PC-9 (cell line): ENCODE data around the gene TMEM115. TPM values are rescaled to one million over a fixed set of nuclear protein-coding genes. Genes with fewer than 3 reads are reported as not detected.

Experiments
- BruUV-seq: library from RNA; stranded (reverse); fragments of 400-500 nt; replicated peaks from 2 replicates; lab custom pipeline; 2021; lab: Mats Ljungman, UMichigan
- CTCF ChIA-PET: fragments of 300-600 bp; sonication (Branson Sonifier 250); formaldehyde crosslinking; loops from one replicate; lab custom pipeline; 2022; ENCODE audit warnings: antibody characterized with exemption; lab: Charles Lee
- POLR2A ChIA-PET: fragments of 300-600 bp; sonication (Branson Sonifier 250); formaldehyde crosslinking; loops from one replicate; lab custom pipeline; 2022; ENCODE audit warnings: antibody characterized with exemption; ENCODE audit not compliant: unreplicated experiment; lab: Charles Lee
- DNase-seq, 2 experiments: peaks; one replicate each; pipeline versions ENCODE4 v3.0.0 to v3.0.0-alpha.2; 2015 to 2022; ENCODE audit warnings: mixed read lengths in 1 of 2
- H2AFZ ChIP-seq: fragments of 200-600 bp; sonication (generic); 2 replicates; pipeline ENCODE4 v1.8.1; 2017; ENCODE audit warnings: antibody characterized with exemption
- H3F3A ChIP-seq: fragments of 200-600 bp; sonication (generic); 2 replicates; pipeline ENCODE4 v1.8.1; 2017; ENCODE audit warnings: antibody characterized with exemption, mild to moderate bottlenecking, low read depth; ENCODE audit not compliant: insufficient read depth
- H3K27ac ChIP-seq: fragments of 200-600 bp; sonication (generic); 2 replicates; pipeline ENCODE4 v1.6.1; 2016; ENCODE audit warnings: mixed run types
- H3K27me3 ChIP-seq: fragments of 200-600 bp; sonication (generic); 2 replicates; pipeline ENCODE4 v1.6.1; 2016; ENCODE audit warnings: low read depth, mixed run types; ENCODE audit not compliant: insufficient read depth
- H3K36me3 ChIP-seq: fragments of 200-600 bp; sonication (generic); 2 replicates; pipeline ENCODE4 v1.6.1; 2016; ENCODE audit warnings: low read depth, mixed run types
- H3K4me1 ChIP-seq: fragments of 200-600 bp; sonication (generic); replicated peaks from 2 replicates; pipeline ENCODE4 v1.6.1; 2016; ENCODE audit warnings: mixed run types; ENCODE audit not compliant: insufficient read depth
- H3K4me2 ChIP-seq: fragments of 200-600 bp; sonication (generic); 2 replicates; pipeline ENCODE4 v1.6.1; 2017; ENCODE audit warnings: mixed run types
- H3K4me3 ChIP-seq: fragments of 200-600 bp; sonication (generic); 2 replicates; pipeline ENCODE4 v1.6.1; 2016; ENCODE audit warnings: mixed run types
- H3K79me2 ChIP-seq: fragments of 200-600 bp; sonication (generic); 2 replicates; pipeline ENCODE4 v1.6.1; 2017; ENCODE audit warnings: low read depth, mixed run types
- H3K9me2 ChIP-seq: fragments of 200-600 bp; sonication (generic); 2 replicates; pipeline ENCODE4 v1.8.1; 2017; ENCODE audit warnings: mild to moderate bottlenecking; ENCODE audit not compliant: insufficient read depth
- H3K9me3 ChIP-seq: fragments of 200-600 bp; sonication (generic); 2 replicates; pipeline ENCODE4 v1.8.1; 2016; ENCODE audit warnings: low read depth; ENCODE audit not compliant: insufficient read depth
- H4K20me1 ChIP-seq: fragments of 200-600 bp; sonication (generic); 2 replicates; pipeline ENCODE4 v1.8.1; 2017; ENCODE audit not compliant: insufficient read depth
- CTCF ChIP-seq: fragments of 200-600 bp; sonication (generic); conservative IDR thresholded peaks from 2 replicates; pipeline ENCODE4 v1.6.1; 2017; ENCODE audit warnings: mixed run types, antibody characterized with exemption, mild to moderate bottlenecking, moderate library complexity
- EZH2 ChIP-seq: fragments of 200-600 bp; sonication (generic); IDR thresholded peaks from 2 replicates; pipeline ENCODE4 v1.8.0; 2017; ENCODE audit warnings: antibody characterized with exemption, low read depth
- intact Hi-C: fragments of 100-400 bp; cut with micrococcal nuclease; formaldehyde crosslinking; loops from one replicate; pipeline ENCODE4 v1.10.0; 2022; ENCODE audit not compliant: unreplicated experiment
- total RNA-seq: library from RNA; stranded (reverse); gene quantifications from 2 replicates; pipeline ENCODE4 v1.2.3, GENCODE V29; 2021

Gene TMEM115
- total RNA-seq, 1 experiment from 2014 or later = 35.2 TPM

GRCh38 chr3:50325113-50325480 lies 34.2 kb downstream of the TMEM115 start:
- no peak overlapping the region for H3K4me2 ChIP-seq
- TF ChIP-seq CTCF (no peak), EZH2 (no peak)
- no TSS peak for BruUV-seq
- no peaks in the 10 kb centered on the region for H3K9me2 ChIP-seq
- intact Hi-C loops = no loop called here
- no peak overlapping the region for H2AFZ ChIP-seq
- no peaks in the 10 kb centered on the region for H3K36me3 ChIP-seq
- H3K9me3 ChIP-seq = no peaks in the 10 kb centered on the region
- ChIA-PET CTCF (interaction anchor here (1.6 kb wide), 1 partner anchor 22 kb away, joined by 4 read pairs; the partner anchor contains the start of gene HYAL1), POLR2A (no interaction called here)
- H3K4me3 ChIP-seq = no peak overlapping the region
- peaks cover 3% of the 10 kb centered on the region; the same call in 1 of the 2 replicates for H4K20me1 ChIP-seq
- H3F3A ChIP-seq = peaks cover 21% of the 10 kb centered on the region
- no peak overlapping the region for H3K27ac ChIP-seq
- H3K79me2 ChIP-seq = peaks cover 24% of the 10 kb centered on the region
- no peaks in the 10 kb centered on the region for H3K27me3 ChIP-seq
- H3K4me1 ChIP-seq = peaks cover 7% of the 10 kb centered on the region
- DNase-seq = no peak

DNA sequence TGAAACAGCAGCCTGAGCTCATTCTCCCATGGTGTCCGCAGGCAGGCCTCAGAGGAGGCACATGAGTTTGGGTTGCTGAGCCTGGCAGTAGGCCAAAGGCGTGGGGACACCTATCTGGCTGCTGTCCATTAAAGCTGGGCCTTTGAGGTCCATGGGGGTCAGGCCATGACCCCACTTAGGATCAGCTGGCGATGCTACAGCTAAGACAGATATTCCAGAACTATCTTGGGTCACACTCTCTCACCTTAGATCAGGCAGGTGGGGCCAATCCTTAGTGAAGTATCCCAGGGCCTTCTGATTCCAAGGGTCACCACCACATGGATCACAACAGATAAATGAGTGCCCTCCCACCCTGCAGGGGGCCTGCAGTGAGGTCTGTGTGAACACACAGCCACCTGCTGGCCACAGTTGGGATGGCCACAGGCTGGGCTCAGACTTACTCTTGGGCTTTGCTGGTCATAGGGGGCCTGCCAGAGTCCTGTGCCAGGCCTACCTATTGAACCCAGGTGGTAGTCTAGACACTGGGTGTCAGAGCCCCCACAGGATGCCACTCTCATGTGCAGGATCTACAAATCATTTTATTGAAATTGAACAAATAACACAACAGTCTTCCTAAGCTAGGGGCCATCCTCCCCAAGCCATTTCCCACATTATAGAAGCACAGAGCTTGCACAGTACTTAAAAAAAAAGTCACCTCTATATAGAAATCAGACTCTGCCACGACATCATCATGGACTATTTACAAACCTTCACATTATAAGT lies 34.8 kb downstream of the TMEM115 start:
- intact Hi-C loops = loop anchor here (1.0 kb wide), 3 partner anchors 50 to 97 kb away; no protein-coding TSS in a partner anchor
- BruUV-seq = no TSS peak
- Histone ChIP-seq H3K4me1 (peaks cover 10% of the 10 kb centered on the region), H3K4me3 (no peak overlapping the region), H3K27me3 (no peaks in the 10 kb centered on the region), H3F3A (peaks cover 15% of the 10 kb centered on the region), H3K9me3 (no peaks in the 10 kb centered on the region), H3K4me2 (no peak overlapping the region), H2AFZ (no peak overlapping the region), H3K27ac (no peak overlapping the region), H4K20me1 (peaks cover 4% of the 10 kb centered on the region; the same call in 1 of the 2 replicates), H3K9me2 (no peaks in the 10 kb centered on the region), H3K79me2 (peaks cover 30% of the 10 kb centered on the region), H3K36me3 (peaks cover 1% of the 10 kb centered on the region; the same call in 1 of the 2 replicates)
- TF ChIP-seq EZH2 (no peak), CTCF (peak; percentile 88)
- ChIA-PET CTCF (interaction anchor here (0.5 to 1.6 kb wide), 4 partner anchors 21 to 98 kb away, joined by 3 to 10 read pairs (median 4); partner anchors contain the start of gene HYAL1), POLR2A (interaction anchor here (0.5 to 0.6 kb wide), 2 partner anchors 11 to 48 kb away, joined by 5 to 12 read pairs; no protein-coding TSS in a partner anchor)
- peak; percentile 45 to 68 for DNase-seq

DNA sequence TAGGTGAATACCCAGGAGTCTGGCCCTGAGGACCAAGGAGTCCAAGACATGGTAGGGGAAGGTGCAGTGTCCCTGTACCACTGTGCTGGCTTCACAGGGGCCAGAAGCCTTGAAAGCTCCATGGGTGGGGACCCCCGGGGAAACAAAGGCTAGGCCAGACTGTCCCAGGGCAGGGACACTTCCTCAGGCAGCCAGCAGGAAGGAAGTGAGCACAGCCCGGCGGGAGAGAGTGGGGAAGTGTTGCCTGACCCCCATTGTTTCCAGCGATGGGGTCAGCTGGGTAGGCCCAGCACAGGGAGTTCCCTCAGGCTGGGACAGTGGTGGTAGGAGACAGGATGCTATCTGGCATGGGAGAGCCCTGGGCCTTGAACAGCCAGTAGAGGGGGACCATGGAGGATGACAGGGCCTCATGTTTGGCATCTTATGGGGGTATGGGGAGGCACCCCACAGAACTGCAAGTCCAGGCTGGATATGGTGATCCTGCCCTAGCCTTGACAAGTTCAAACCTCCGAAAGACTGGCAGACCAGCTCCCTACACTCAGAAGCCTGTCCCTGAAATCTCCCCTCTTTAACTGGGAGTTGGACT lies 35.6 kb downstream of the TMEM115 start:
- DNase-seq = no peak
- Histone ChIP-seq H3K4me2 (no peak overlapping the region), H3K36me3 (peaks cover 7% of the 10 kb centered on the region; the same call in 1 of the 2 replicates)

More for the DNA sequence above, 35.6 kb downstream of the TMEM115 start:
- H3K27me3 ChIP-seq = no peaks in the 10 kb centered on the region
- no peak overlapping the region for H3K27ac ChIP-seq
- peaks cover 38% of the 10 kb centered on the region for H3K79me2 ChIP-seq
- peaks cover 14% of the 10 kb centered on the region for H3F3A ChIP-seq
- no peak overlapping the region for H2AFZ ChIP-seq
- POLR2A ChIA-PET = interaction anchor here (0.5 to 0.6 kb wide), 2 partner anchors 24 to 30 kb away, joined by 5 to 14 read pairs; no protein-coding TSS in a partner anchor
- BruUV-seq = no TSS peak
- H3K4me1 ChIP-seq = peaks cover 16% of the 10 kb centered on the region
- TF ChIP-seq CTCF (no peak), EZH2 (no peak)
- H3K9me3 ChIP-seq = no peaks in the 10 kb centered on the region
- peaks cover 4% of the 10 kb centered on the region; the same call in 1 of the 2 replicates for H4K20me1 ChIP-seq
- intact Hi-C loops = loop anchor here (1.0 kb wide), 3 partner anchors 49 to 96 kb away; no protein-coding TSS in a partner anchor
- no peaks in the 10 kb centered on the region for H3K9me2 ChIP-seq
- no peak overlapping the region for H3K4me3 ChIP-seq
- CTCF ChIA-PET = interaction anchor here (0.5 to 1.6 kb wide), 5 partner anchors 20 to 97 kb away, joined by 3 to 10 read pairs (median 4); partner anchors contain the start of gene HYAL1
